Measurements from ENCODE around the gene GPR17. TPM values are rescaled to one million over a fixed set of nuclear protein-coding genes. Genes with fewer than 3 reads are reported as not detected.

Gene GPR17
- total RNA-seq, 1 experiment from 2014 or later, result not detected

DNA sequence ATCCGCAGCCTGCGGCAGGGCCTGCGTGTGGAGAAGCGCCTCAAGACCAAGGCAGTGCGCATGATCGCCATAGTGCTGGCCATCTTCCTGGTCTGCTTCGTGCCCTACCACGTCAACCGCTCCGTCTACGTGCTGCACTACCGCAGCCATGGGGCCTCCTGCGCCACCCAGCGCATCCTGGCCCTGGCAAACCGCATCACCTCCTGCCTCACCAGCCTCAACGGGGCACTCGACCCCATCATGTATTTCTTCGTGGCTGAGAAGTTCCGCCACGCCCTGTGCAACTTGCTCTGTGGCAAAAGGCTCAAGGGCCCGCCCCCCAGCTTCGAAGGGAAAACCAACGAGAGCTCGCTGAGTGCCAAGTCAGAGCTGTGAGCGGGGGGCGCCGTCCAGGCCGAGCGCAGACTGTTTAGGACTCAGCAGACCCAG, 5.4 kb downstream of the GPR17 start:
- Mint-ChIP-seq H3K4me1 (ENCODE audit: insufficient read depth, unreplicated experiment) (peaks cover 4% of the 10 kb centered on the region), H3K27me3 (ENCODE audit: insufficient read depth, unreplicated experiment) (no peaks in the 10 kb centered on the region)
- intact Hi-C loops (cut with micrococcal nuclease), result no loop called here

DNA sequence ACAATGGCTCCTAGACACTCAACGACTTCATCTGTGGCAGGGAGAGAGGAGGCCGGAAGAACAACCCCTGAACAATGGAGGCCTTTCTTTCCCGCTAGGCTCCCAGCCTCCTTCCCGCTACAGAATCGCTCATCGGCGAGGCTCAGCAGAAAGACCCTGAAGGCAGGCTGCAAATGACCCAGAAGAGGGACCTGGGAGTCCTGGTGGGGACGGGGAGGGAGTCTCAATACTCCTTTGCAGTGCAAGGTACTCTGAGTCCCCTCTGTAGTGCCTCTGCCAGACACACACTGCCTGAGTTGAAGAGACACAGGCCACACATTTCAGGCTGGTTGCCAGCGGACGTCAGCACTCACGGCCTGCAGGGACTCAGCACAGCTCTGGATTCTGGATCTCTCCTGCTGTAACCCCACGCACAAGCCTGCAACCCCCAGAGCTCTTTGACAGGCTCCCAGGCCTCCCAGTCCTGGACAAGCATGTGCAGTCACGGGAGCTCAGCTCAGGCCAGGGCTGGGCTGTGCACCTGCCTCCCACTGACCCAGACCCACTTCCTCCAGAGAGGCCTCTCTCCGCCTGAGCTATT, 6.1 kb downstream of the GPR17 start:
- ChIA-PET CTCF (interaction anchor here (0.6 to 0.7 kb wide), 3 partner anchors 124 to 1406 kb away, joined by 3 to 4 read pairs (median 3); no protein-coding TSS in a partner anchor), POLR2A (no interaction called here)
- Mint-ChIP-seq H3K4me1 (ENCODE audit: insufficient read depth, unreplicated experiment) (peaks cover 4% of the 10 kb centered on the region), H3K4me3 (ENCODE audit: unreplicated experiment) (no peak overlapping the region), H3K27ac (ENCODE audit: low read depth, unreplicated experiment) (no peak overlapping the region), H3K9me3 (ENCODE audit: unreplicated experiment) (no peaks in the 10 kb centered on the region), H3K27me3 (ENCODE audit: insufficient read depth, unreplicated experiment) (no peaks in the 10 kb centered on the region), H3K36me3 (ENCODE audit: insufficient read depth, unreplicated experiment) (no peaks in the 10 kb centered on the region)
- no TSS peak for BruUV-seq (replicated peaks)
- TF ChIP-seq, protein P1, sequence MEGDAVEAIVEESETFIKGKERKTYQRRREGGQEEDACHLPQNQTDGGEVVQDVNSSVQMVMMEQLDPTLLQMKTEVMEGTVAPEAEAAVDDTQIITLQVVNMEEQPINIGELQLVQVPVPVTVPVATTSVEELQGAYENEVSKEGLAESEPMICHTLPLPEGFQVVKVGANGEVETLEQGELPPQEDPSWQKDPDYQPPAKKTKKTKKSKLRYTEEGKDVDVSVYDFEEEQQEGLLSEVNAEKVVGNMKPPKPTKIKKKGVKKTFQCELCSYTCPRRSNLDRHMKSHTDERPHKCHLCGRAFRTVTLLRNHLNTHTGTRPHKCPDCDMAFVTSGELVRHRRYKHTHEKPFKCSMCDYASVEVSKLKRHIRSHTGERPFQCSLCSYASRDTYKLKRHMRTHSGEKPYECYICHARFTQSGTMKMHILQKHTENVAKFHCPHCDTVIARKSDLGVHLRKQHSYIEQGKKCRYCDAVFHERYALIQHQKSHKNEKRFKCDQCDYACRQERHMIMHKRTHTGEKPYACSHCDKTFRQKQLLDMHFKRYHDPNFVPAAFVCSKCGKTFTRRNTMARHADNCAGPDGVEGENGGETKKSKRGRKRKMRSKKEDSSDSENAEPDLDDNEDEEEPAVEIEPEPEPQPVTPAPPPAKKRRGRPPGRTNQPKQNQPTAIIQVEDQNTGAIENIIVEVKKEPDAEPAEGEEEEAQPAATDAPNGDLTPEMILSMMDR (IDR thresholded peaks at IDR 0.05; ENCODE audit: unreplicated experiment), result no peak
- DNase-seq (ENCODE audit: unreplicated experiment), result no peak
- intact Hi-C loops (cut with micrococcal nuclease), result no loop called here

More for the DNA sequence above, 5.4 kb downstream of the GPR17 start:
- no peak overlapping the region for H3K4me3 Mint-ChIP-seq (ENCODE audit: unreplicated experiment)
- H3K9me3 Mint-ChIP-seq (ENCODE audit: unreplicated experiment), result no peaks in the 10 kb centered on the region
- H3K27ac Mint-ChIP-seq (ENCODE audit: low read depth, unreplicated experiment), result no peak overlapping the region
- no peaks in the 10 kb centered on the region for H3K36me3 Mint-ChIP-seq (ENCODE audit: insufficient read depth, unreplicated experiment)
- no peak for DNase-seq (ENCODE audit: unreplicated experiment)
- ChIA-PET CTCF (interaction anchor here (0.7 to 1.1 kb wide), 2 partner anchors 73 to 123 kb away, joined by 3 to 4 read pairs; no protein-coding TSS in a partner anchor), POLR2A (no interaction called here)
- TF ChIP-seq, protein P1 (IDR thresholded peaks at IDR 0.05; ENCODE audit: unreplicated experiment), result no peak
- no TSS peak for BruUV-seq (replicated peaks)

DNA sequence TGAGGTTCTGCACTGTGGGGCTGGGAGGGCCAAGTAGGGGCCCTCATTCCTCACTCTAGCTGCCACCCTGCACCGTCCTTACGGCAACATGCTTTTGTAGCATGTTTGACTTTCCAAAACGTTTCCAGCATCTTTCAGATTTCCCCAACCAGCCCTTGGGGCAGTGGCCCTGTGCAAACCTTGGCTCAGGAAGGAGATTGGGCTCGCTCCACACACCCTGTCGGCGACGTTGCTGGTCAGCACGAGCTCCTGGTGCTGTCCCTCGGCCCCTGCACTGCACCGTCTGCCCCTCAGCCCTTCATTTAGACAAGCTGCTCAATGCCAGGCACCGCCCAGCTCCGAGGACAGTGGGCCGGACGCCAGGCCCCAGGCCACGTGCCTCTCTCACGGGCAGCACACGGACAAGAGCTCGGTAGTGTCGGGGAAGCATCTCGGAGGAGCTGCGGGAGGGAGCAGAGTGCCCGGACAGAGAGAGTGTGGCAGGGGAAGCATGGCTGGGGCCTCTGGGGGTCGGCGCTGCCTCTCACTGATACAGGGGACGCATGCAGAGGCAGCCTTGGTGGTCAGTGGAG, 6.9 kb downstream of the GPR17 start:
- peaks cover 4% of the 10 kb centered on the region for H3K4me1 Mint-ChIP-seq (ENCODE audit: insufficient read depth, unreplicated experiment)
- no peak overlapping the region for H3K27ac Mint-ChIP-seq (ENCODE audit: low read depth, unreplicated experiment)
- no peak for DNase-seq (ENCODE audit: unreplicated experiment)
- no peaks in the 10 kb centered on the region for H3K27me3 Mint-ChIP-seq (ENCODE audit: insufficient read depth, unreplicated experiment)
- ChIA-PET CTCF (interaction anchor here (0.6 kb wide), 1 partner anchor 601 kb away, joined by 3 read pairs; no protein-coding TSS in a partner anchor), POLR2A (no interaction called here)
- H3K36me3 Mint-ChIP-seq (ENCODE audit: insufficient read depth, unreplicated experiment), result no peaks in the 10 kb centered on the region
- no peak overlapping the region for H3K4me3 Mint-ChIP-seq (ENCODE audit: unreplicated experiment)
- no peaks in the 10 kb centered on the region for H3K9me3 Mint-ChIP-seq (ENCODE audit: unreplicated experiment)
- intact Hi-C loops (cut with micrococcal nuclease), result no loop called here
- BruUV-seq (replicated peaks), result no TSS peak
- TF ChIP-seq, protein P1 (IDR thresholded peaks at IDR 0.05; ENCODE audit: unreplicated experiment), result no peak

DNA sequence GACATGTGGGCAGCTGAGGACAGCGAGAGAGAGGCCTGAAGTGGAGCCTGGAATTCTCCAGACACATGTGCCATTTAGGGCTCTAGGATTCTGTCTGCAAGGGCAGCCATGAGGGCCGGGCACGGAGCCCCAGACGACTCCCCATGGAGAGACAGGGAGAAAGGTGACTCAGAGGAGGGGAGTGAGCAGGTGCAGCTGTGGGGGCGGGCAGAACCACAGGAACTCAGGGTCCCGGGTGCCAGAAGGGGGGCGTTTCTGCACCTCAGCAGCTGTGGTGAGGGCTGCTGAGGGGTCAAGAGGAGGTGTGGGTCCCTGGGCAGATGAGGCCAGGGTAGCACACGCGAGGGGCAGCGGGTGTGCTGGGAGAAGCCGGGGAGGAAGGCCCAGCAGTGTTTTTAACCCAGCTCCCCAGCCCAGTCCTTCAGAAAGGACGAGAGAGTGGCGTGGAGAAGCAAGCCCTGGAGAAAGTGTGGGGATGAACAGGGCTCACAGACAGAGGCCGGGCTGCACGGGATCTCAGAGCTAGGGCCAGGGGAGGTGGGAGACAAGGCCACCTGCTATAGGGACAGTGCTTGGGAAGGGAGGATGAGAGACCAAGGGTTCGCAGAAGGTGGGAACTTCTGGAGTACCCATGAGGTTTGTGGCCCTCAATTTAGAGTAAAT, 7.6 kb downstream of the GPR17 start:
- no peaks in the 10 kb centered on the region for H3K27me3 Mint-ChIP-seq (ENCODE audit: insufficient read depth, unreplicated experiment)
- peaks cover 4% of the 10 kb centered on the region for H3K4me1 Mint-ChIP-seq (ENCODE audit: insufficient read depth, unreplicated experiment)
- BruUV-seq (replicated peaks), result no TSS peak
- TF ChIP-seq, protein P1 (IDR thresholded peaks at IDR 0.05; ENCODE audit: unreplicated experiment), result no peak
- intact Hi-C loops (cut with micrococcal nuclease), result no loop called here
- no peaks in the 10 kb centered on the region for H3K9me3 Mint-ChIP-seq (ENCODE audit: unreplicated experiment)
- no peak for DNase-seq (ENCODE audit: unreplicated experiment)
- no peak overlapping the region for H3K4me3 Mint-ChIP-seq (ENCODE audit: unreplicated experiment)
- ChIA-PET CTCF (interaction anchor here (0.6 to 0.9 kb wide), 2 partner anchors 115 to 601 kb away, joined by 3 read pairs; no protein-coding TSS in a partner anchor), POLR2A (no interaction called here)
- no peaks in the 10 kb centered on the region for H3K36me3 Mint-ChIP-seq (ENCODE audit: insufficient read depth, unreplicated experiment)
- H3K27ac Mint-ChIP-seq (ENCODE audit: low read depth, unreplicated experiment), result no peak overlapping the region
